Spleen (tissue), 7 donors: ENCODE measurements around the gene FAM20C.

Experiments
- CTCF ChIP-seq, 11 experiments: fragments of 200-600 bp in 7 of 11; fragments of 450-650 bp in 4 of 11; sonication (generic) in 4 of 11; IDR thresholded peaks in 8 of 11; conservative IDR thresholded peaks in 3 of 11; 1 replicate in 7 of 11; 2 replicates in 4 of 11; pipeline versions ENCODE4 v1.4.0 to v1.8.0; 2016 to 2021; ENCODE audit warnings: antibody characterized with exemption in 11 of 11, inconsistent platforms in 4 of 11, mild to moderate bottlenecking in 1 of 11
- POLR2A ChIP-seq, 3 donors: fragments of 450-650 bp; IDR thresholded peaks; one replicate each; pipeline ENCODE4 v1.5.1; 2017; ENCODE audit warnings: antibody characterized with exemption in 3 of 3, mild to moderate bottlenecking in 1 of 3
- POLR2AphosphoS5 ChIP-seq, 3 donors: sonication (generic); formaldehyde crosslinking; IDR thresholded peaks; one replicate each; pipeline ENCODE4 v1.5.1; 2017; ENCODE audit warnings: antibody characterized with exemption in 3 of 3
- donor health status: DM: no; HTN: no; CAD: no; lungs with moderate emphysema.
- donor health status: DM: no; HTN: no; CAD: no.
- donor health status: DM: no; HTN: no; CAD: no.

- TF ChIP-seq CTCF (IDR thresholded peaks at IDR 0.05 in 8 of 11, conservative IDR thresholded peaks at IDR 0.05 in 3 of 11) (no peak), POLR2A (IDR thresholded peaks at IDR 0.05) (no peak), POLR2AphosphoS5 (IDR thresholded peaks at IDR 0.05) (no peak)
Measured at GRCh38 chr7:165661-166337, 26.6 kb upstream of the FAM20C start.
